MM.1S (cell line): ENCODE data around the gene MRLN.
"Not testable (repeated sequence)": the region's sequence is repeated elsewhere in the genome, so short reads cannot be mapped to it uniquely, and the experiment has no call there.

ENCODE experiments used
- DNase-seq: peaks from one replicate; pipeline ENCODE4 v3.0.0-alpha.2; 2015
- H2AFZ ChIP-seq: fragments of 300-600 bp; sonication (generic); 2 replicates; pipeline ENCODE4 v1.6.0; 2016; ENCODE audit warnings: antibody characterized with exemption, low read length
- H3F3A ChIP-seq: fragments of 300-600 bp; sonication (generic); 2 replicates; pipeline ENCODE4 v1.6.1; 2016; ENCODE audit warnings: mild to moderate bottlenecking, antibody characterized with exemption, low read length, moderate library complexity, mixed read lengths; ENCODE audit not compliant: insufficient read depth
- H3K27ac ChIP-seq: fragments of 300-600 bp; sonication (generic); 2 replicates; pipeline ENCODE4 v1.5.1; 2016; ENCODE audit warnings: mild to moderate bottlenecking, low read length
- H3K27me3 ChIP-seq: fragments of 300-600 bp; sonication (generic); replicated peaks from 2 replicates; pipeline ENCODE4 v1.6.0; 2016; ENCODE audit warnings: low read length; ENCODE audit not compliant: insufficient read depth
- H3K36me3 ChIP-seq: fragments of 300-600 bp; sonication (generic); replicated peaks from 2 replicates; pipeline ENCODE4 v1.6.1; 2016; ENCODE audit warnings: mild to moderate bottlenecking, low read length, mixed read lengths; ENCODE audit not compliant: insufficient read depth
- H3K4me1 ChIP-seq: fragments of 300-600 bp; sonication (generic); 2 replicates; pipeline ENCODE4 v1.6.1; 2016; ENCODE audit warnings: low read length, mixed read lengths
- H3K4me2 ChIP-seq: fragments of 300-600 bp; sonication (generic); 2 replicates; pipeline ENCODE4 v1.6.0; 2016; ENCODE audit warnings: low read depth, low read length
- H3K4me3 ChIP-seq: fragments of 300-600 bp; sonication (generic); 2 replicates; pipeline ENCODE4 v1.5.1; 2016; ENCODE audit warnings: low read length, mixed read lengths
- H3K79me2 ChIP-seq: fragments of 300-600 bp; sonication (generic); 2 replicates; pipeline ENCODE4 v1.6.1; 2016; ENCODE audit warnings: mixed run types, low read length, mixed read lengths
- H3K9ac ChIP-seq: fragments of 300-600 bp; sonication (generic); 2 replicates; pipeline ENCODE4 v1.6.1; 2016; ENCODE audit warnings: low read length, mixed read lengths
- H3K9me2 ChIP-seq: fragments of 300-600 bp; sonication (generic); replicated peaks from 2 replicates; pipeline ENCODE4 v1.6.1; 2016; ENCODE audit warnings: mild to moderate bottlenecking, low read length, mixed read lengths; ENCODE audit not compliant: insufficient read depth
- H3K9me3 ChIP-seq: fragments of 300-600 bp; sonication (generic); replicated peaks from 2 replicates; pipeline ENCODE4 v1.6.1; 2016; ENCODE audit warnings: mild to moderate bottlenecking, low read length, mixed read lengths; ENCODE audit not compliant: insufficient read depth
- H4K20me1 ChIP-seq: fragments of 300-600 bp; sonication (generic); 2 replicates; pipeline ENCODE4 v1.6.1; 2016; ENCODE audit warnings: mild to moderate bottlenecking, low read length, moderate library complexity, mixed read lengths; ENCODE audit not compliant: insufficient read depth
- CTCF ChIP-seq: fragments of 300-600 bp; sonication (generic); IDR thresholded peaks from 2 replicates; pipeline ENCODE4 v1.5.1; 2016; ENCODE audit warnings: antibody characterized with exemption, low read length, mixed read lengths
- EZH2 ChIP-seq: fragments of 300-600 bp; sonication (generic); optimal IDR thresholded peaks from 2 replicates; pipeline ENCODE3; 2017; ENCODE audit warnings: low read depth, mild to moderate bottlenecking, antibody characterized with exemption, low read length, mixed read lengths
- EZH2phosphoT487 ChIP-seq: fragments of 300-600 bp; sonication (generic); IDR thresholded peaks from 2 replicates; pipeline ENCODE4 v1.6.1; 2018; ENCODE audit warnings: antibody characterized with exemption, low read length

Gene MRLN

DNA sequence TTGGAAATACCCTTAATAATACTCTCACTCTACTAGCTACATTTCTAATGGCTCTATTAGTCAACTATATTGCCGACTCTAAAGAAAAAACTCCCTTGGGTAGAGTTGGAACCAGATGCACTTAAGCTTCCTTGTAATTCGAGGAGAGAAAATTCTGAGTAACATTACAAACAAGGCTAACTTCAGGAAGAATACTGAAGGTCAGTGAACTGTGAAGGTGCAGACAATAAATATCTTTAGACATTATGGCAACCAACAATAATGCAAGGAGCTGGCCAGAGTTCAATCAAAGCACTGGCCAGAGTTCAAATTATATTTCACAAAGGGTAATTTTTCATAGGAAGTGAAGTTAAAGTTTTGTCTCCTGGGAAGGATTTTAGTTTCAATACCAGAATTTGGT is 40.7 kb upstream of the MRLN start:
- TF ChIP-seq EZH2phosphoT487: no peak
- no peak for TF ChIP-seq CTCF
- TF ChIP-seq EZH2: no peak
- Histone ChIP-seq H2AFZ (no peak overlapping the region), H3K27ac (no peak overlapping the region), H4K20me1 (no peaks in the 10 kb centered on the region), H3K9ac (no peak overlapping the region), H3F3A (no peaks in the 10 kb centered on the region), H3K4me2 (no peak overlapping the region), H3K4me3 (no peak overlapping the region), H3K4me1 (no peaks in the 10 kb centered on the region), H3K27me3 (no peaks in the 10 kb centered on the region), H3K36me3 (0 out of 2 replicates have a peak, but pooled peaks cover 2% of the 10 kb centered on the region), H3K9me2 (no peaks in the 10 kb centered on the region), H3K9me3 (no peaks in the 10 kb centered on the region), H3K79me2 (no peaks in the 10 kb centered on the region)
- no peak for DNase-seq

DNA sequence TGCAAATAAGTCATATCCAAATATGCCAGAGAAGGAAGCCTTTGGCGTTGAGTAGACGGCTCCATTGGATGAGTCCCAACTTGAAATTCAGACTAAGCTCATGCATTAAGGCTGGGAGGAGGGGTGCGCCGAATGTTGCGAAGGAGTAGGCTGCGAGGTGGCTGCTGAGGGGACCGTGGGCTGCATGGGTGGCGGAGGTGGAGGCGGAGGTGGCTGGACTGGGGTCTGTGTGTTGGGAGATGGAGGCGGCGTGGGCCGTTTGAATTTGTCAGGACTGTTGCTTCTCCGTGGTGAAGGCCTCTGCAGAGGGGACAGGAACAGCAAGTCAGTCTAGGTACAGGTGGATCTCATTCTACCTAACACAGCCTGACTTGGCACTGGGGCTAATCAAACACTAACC is 39.6 kb upstream of the MRLN start:
- Histone ChIP-seq H3K36me3 (0 out of 2 replicates have a peak, but pooled peaks cover 2% of the 10 kb centered on the region), H3K9me2 (no peaks in the 10 kb centered on the region), H3K9ac (no peak overlapping the region), H3K4me1 (no peaks in the 10 kb centered on the region), H3K79me2 (no peaks in the 10 kb centered on the region), H3K4me2 (no peak overlapping the region), H2AFZ (no peak overlapping the region), H3K27me3 (no peaks in the 10 kb centered on the region), H3F3A (no peaks in the 10 kb centered on the region), H3K27ac (no peak overlapping the region), H3K9me3 (no peaks in the 10 kb centered on the region), H4K20me1 (no peaks in the 10 kb centered on the region), H3K4me3 (no peak overlapping the region)
- DNase-seq: no peak
- TF ChIP-seq CTCF: no peak
- no peak for TF ChIP-seq EZH2
- no peak for TF ChIP-seq EZH2phosphoT487

- Histone ChIP-seq H3F3A (no peaks in the 10 kb centered on the region), H3K27me3 (no peaks in the 10 kb centered on the region), H3K36me3 (0 out of 2 replicates have a peak, but pooled peaks cover 2% of the 10 kb centered on the region), H2AFZ (no peak overlapping the region), H3K79me2 (no peaks in the 10 kb centered on the region), H4K20me1 (no peaks in the 10 kb centered on the region), H3K4me1 (no peaks in the 10 kb centered on the region), H3K9me3 (no peaks in the 10 kb centered on the region), H3K9me2 (no peaks in the 10 kb centered on the region), H3K4me3 (no peak overlapping the region), H3K27ac (no peak overlapping the region), H3K9ac (no peak overlapping the region), H3K4me2 (no peak overlapping the region)
- no peak for DNase-seq
- TF ChIP-seq EZH2 (no peak), EZH2phosphoT487 (no peak), CTCF (no peak)
Observed at GRCh38 chr10:59791601-59792000, 38.3 kb upstream of the MRLN start.

DNA sequence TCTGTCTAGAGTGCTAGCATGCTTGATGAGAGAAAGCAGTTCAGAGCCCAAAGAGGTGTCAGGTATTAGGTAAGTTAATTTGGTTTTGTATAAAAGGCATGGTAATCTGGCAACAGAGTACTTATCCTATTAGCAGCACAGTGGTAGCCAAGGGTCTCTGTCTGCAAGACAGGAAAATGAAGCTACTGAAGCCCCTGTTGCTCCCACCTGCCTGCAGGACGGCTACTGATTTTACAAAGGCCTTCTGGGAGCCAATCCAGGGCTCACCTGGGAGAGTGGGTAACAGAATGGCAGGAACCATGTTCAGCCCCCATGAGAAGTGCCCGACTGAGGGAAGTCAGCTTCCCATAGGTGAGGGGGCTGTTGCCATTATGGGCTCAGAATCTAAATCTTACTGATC is 36.8 kb upstream of the MRLN start:
- H3K36me3 ChIP-seq, H2AFZ ChIP-seq, H3K27ac ChIP-seq, H3K27me3 ChIP-seq, H3K9me2 ChIP-seq, H3K4me2 ChIP-seq, H3K79me2 ChIP-seq, H3K9me3 ChIP-seq, DNase-seq, H4K20me1 ChIP-seq, H3K4me3 ChIP-seq, H3K9ac ChIP-seq, H3F3A ChIP-seq, H3K4me1 ChIP-seq: not testable (repeated sequence)

GRCh38 chr10:59788914-59789313 is 35.7 kb upstream of the MRLN start:
- H3K36me3 ChIP-seq: not testable (repeated sequence)

DNA sequence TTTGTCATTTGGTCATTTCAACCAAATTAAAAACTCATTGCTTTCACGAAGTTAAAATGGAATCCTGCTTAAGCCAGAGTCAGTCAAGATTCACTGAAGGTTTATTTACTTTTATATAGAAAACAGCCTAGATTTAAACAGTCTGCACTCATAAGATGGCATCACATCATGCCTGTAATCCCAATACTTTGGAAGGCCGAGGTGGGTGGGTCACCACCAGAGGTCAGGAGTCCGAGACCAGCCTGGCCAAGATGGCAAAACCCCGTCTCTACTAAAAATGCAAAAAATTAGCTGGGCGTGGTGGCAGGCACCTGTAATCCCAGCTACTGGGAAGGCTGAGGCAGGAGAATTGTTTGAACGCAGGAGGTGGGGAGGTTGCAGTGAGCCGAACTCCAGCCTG is 33.8 kb upstream of the MRLN start:
- H2AFZ ChIP-seq, H3K4me3 ChIP-seq, H3K27ac ChIP-seq, H3K27me3 ChIP-seq, H3K36me3 ChIP-seq, H3K9me2 ChIP-seq, H3K4me2 ChIP-seq, H4K20me1 ChIP-seq, H3F3A ChIP-seq, H3K79me2 ChIP-seq, H3K4me1 ChIP-seq, H3K9me3 ChIP-seq, DNase-seq, H3K9ac ChIP-seq: not testable (repeated sequence)

More at GRCh38 chr10:59788914-59789313, 35.7 kb upstream of the MRLN start:
- not testable (repeated sequence) for H3K27me3 ChIP-seq, H3K9me2 ChIP-seq, H3K9me3 ChIP-seq, H3K4me2 ChIP-seq, H2AFZ ChIP-seq, H3K9ac ChIP-seq, DNase-seq, H4K20me1 ChIP-seq, H3K79me2 ChIP-seq, H3K4me3 ChIP-seq, H3K27ac ChIP-seq, H3K4me1 ChIP-seq, H3F3A ChIP-seq
